ENCODE data around the gene ZNF724.
"Not testable (repeated sequence)": the region's sequence is repeated elsewhere in the genome, so short reads cannot be mapped to it uniquely, and the experiment has no call there.

The ZNF724 gene

DNA sequence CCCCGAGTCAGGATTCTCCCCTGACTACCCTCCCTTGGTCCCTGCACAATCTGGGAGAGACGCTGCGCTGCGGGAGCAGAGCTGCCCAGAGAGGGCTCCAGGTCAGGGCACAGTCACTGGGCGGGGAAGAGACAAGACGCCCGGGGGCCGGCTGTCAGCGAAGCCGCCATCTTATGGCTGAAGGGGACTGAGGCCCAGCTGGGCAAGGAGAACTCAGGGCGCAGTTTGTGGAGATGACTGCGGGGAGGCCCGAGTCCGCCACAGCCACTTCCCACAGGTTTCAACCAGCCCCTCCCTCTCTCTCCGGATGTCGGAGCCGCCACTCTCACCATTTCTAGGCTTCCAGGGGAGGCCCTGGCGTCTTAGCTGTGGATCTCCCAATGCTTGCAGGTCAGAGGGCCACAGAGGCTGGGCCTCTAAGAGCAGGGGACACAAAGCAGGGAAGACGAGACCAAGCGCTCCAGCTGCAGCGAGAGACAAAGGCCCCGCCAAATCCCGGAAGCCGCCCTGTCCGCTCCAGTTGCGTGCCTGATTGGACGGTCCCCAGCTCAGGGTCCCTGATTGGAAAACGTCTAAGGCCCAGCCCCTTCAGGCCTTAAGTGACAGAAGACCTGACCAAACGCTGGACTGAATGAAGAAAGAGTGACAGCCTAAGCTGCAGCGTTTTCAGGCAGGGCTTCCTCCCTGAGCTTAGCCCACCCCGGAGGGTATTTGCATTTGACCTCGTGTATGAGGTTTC, at the start of gene ZNF724:
Gene ZNF724 (minus strand): TSS at position 484 of the 739 bp plus-strand sequence. CDS start 152 bp downstream, at position 332.
- TF ChIP-seq, protein P1, sequence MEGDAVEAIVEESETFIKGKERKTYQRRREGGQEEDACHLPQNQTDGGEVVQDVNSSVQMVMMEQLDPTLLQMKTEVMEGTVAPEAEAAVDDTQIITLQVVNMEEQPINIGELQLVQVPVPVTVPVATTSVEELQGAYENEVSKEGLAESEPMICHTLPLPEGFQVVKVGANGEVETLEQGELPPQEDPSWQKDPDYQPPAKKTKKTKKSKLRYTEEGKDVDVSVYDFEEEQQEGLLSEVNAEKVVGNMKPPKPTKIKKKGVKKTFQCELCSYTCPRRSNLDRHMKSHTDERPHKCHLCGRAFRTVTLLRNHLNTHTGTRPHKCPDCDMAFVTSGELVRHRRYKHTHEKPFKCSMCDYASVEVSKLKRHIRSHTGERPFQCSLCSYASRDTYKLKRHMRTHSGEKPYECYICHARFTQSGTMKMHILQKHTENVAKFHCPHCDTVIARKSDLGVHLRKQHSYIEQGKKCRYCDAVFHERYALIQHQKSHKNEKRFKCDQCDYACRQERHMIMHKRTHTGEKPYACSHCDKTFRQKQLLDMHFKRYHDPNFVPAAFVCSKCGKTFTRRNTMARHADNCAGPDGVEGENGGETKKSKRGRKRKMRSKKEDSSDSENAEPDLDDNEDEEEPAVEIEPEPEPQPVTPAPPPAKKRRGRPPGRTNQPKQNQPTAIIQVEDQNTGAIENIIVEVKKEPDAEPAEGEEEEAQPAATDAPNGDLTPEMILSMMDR (IDR thresholded peaks at IDR 0.05; ENCODE audit: borderline replicate concordance, control extremely low read depth, extremely low read depth, insufficient read depth, missing control alignments): no peak
- in situ Hi-C loops (cut with MboI; ENCODE audit: low sequenced_read_pairs, unreplicated experiment): no loop called here
- DNase-seq (ENCODE audit: low spot score): peak; percentile 92

- TF ChIP-seq, protein P1 (IDR thresholded peaks at IDR 0.05; ENCODE audit: borderline replicate concordance, control extremely low read depth, extremely low read depth, insufficient read depth, missing control alignments): no peak
- in situ Hi-C loops (cut with MboI; ENCODE audit: low sequenced_read_pairs, unreplicated experiment): no loop called here
Observed at GRCh38 chr19:23294141-23294540, 43.9 kb upstream of the ZNF724 start.

DNA sequence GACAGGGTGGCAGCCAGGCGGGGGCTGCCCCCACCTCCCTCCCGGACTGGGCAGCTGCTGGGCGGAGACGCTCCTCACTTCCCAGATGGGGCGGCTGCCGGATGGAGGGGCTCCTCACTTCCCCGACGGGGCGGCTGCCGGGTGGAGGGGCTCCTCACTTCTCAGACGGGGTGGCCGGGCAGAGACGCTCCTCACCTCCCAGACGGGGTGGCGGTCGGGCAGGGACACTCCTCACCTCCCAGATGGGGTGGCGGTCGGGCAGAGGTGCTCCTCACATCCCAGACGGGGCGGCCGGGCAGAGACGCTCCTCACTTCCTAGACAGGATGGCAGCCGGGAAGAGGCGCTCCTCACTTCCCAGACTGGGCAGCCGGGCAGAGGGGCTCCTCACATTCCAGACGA, 39.8 kb upstream of the ZNF724 start:
- in situ Hi-C loops (cut with MboI; ENCODE audit: low sequenced_read_pairs, unreplicated experiment); DNase-seq (ENCODE audit: low spot score): not testable (repeated sequence)

More at GRCh38 chr19:23294141-23294540, 43.9 kb upstream of the ZNF724 start:
- DNase-seq (ENCODE audit: low spot score): no peak

GRCh38 chr19:23287620-23288019, 37.4 kb upstream of the ZNF724 start:
- in situ Hi-C loops (cut with MboI; ENCODE audit: low sequenced_read_pairs, unreplicated experiment): no loop called here
- TF ChIP-seq, protein P1 (IDR thresholded peaks at IDR 0.05; ENCODE audit: borderline replicate concordance, control extremely low read depth, extremely low read depth, insufficient read depth, missing control alignments): no peak
- DNase-seq (ENCODE audit: low spot score): no peak

DNA sequence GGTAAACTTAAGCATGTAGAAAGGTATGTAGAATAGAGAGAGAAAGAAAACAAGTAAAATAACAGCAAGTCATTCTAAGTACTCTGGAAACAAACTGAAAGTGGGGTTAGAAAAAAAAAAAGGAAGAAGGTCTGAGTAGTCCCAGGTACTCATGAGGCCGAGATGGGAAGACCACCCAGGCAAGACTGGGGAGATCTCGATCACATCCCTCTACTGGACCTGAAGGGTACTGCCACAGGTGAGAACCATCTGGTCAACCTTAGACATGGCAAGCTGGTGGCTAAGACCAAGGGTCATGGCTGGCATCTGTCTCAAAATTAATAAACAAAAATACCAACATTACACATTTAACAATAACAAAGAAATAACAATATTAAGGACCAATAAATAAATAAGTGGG, 36.3 kb upstream of the ZNF724 start:
- in situ Hi-C loops (cut with MboI; ENCODE audit: low sequenced_read_pairs, unreplicated experiment): no loop called here
- TF ChIP-seq, protein P1 (IDR thresholded peaks at IDR 0.05; ENCODE audit: borderline replicate concordance, control extremely low read depth, extremely low read depth, insufficient read depth, missing control alignments): no peak
- DNase-seq (ENCODE audit: low spot score): no peak

DNA sequence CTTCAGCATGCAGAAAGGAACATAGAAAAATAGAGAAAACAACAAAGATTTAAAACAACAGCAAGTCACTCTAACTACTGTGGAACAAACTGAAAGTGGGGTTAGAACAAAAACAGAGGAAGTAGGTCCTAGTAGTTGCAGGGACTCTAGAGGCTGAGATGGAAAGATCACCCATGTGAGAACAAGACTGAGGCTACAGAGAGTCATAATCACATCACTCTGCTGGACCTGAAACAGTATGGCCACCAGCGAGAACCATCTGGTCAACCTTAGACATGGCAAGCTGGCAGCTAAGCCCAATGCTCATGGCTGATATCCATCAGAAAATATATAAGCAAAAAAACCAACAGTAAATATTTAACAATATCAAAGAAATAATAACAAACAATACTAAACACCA, 35.8 kb upstream of the ZNF724 start:
- in situ Hi-C loops (cut with MboI; ENCODE audit: low sequenced_read_pairs, unreplicated experiment): no loop called here
- no peak for DNase-seq (ENCODE audit: low spot score)
- TF ChIP-seq, protein P1 (IDR thresholded peaks at IDR 0.05; ENCODE audit: borderline replicate concordance, control extremely low read depth, extremely low read depth, insufficient read depth, missing control alignments): no peak

GRCh38 chr19:23285326-23285725, 35.1 kb upstream of the ZNF724 start:
- DNase-seq (ENCODE audit: low spot score); in situ Hi-C loops (cut with MboI; ENCODE audit: low sequenced_read_pairs, unreplicated experiment): not testable (repeated sequence)

All from GM13976 (cell line).